OCI-LY3 (cell line): ENCODE measurements around the gene CRTAC1.

Experiments used
- H2AFZ ChIP-seq: fragments of 200-600, 300-600 bp; shearing (Covaris generic); 2 replicates; pipeline ENCODE4 v1.6.0; 2014; ENCODE audit warnings: antibody characterized with exemption, low read depth, low read length
- H3K27ac ChIP-seq: fragments of 200-600, 300-600 bp; sonication (generic); 2 replicates; pipeline ENCODE4 v1.5.1; 2014; ENCODE audit warnings: mild to moderate bottlenecking, low read length, moderate library complexity, mixed read lengths
- H3K27me3 ChIP-seq: fragments of 200-600, 300-600 bp; sonication (generic); 2 replicates; pipeline ENCODE4 v1.6.1; 2014; ENCODE audit warnings: low read depth, low read length, mixed read lengths
- H3K36me3 ChIP-seq: fragments of 200-600, 300-600 bp; sonication (generic); replicated peaks from 2 replicates; pipeline ENCODE3; 2014; ENCODE audit warnings: low read depth, low read length, mixed read lengths
- H3K4me1 ChIP-seq: fragments of 300-600, 200-600 bp; sonication (generic); 2 replicates; pipeline ENCODE4 v1.6.1; 2014; ENCODE audit warnings: low read length, mixed read lengths
- H3K4me2 ChIP-seq: fragments of 200-600, 300-600 bp; sonication (generic); 2 replicates; pipeline ENCODE4 v1.6.1; 2014; ENCODE audit warnings: low read length, mixed read lengths
- H3K4me3 ChIP-seq: fragments of 300-600, 200-600 bp; sonication (generic); 2 replicates; pipeline ENCODE4 v1.5.1; 2014; ENCODE audit warnings: antibody characterized with exemption, mild to moderate bottlenecking, low read length, moderate library complexity
- H3K79me2 ChIP-seq: fragments of 300-600, 200-600 bp; shearing (Covaris generic); 2 replicates; pipeline ENCODE4 v1.6.1; 2014; ENCODE audit warnings: mild to moderate bottlenecking, low read length, mixed read lengths
- H3K9ac ChIP-seq: fragments of 300-600, 200-600 bp; shearing (Covaris generic); 2 replicates; pipeline ENCODE4 v1.6.0; 2014; ENCODE audit warnings: mild to moderate bottlenecking, low read length, moderate library complexity
- H3K9me3 ChIP-seq: fragments of 200-600, 300-600 bp; shearing (Covaris generic); 2 replicates; pipeline ENCODE4 v1.6.1; 2014; ENCODE audit warnings: low read length, mixed read lengths; ENCODE audit not compliant: insufficient read depth
- H4K20me1 ChIP-seq: fragments of 200-600, 300-600 bp; sonication (generic); 2 replicates; pipeline ENCODE4 v1.6.1; 2016; ENCODE audit warnings: low read length, mixed read lengths; ENCODE audit not compliant: insufficient read depth
- EZH2phosphoT487 ChIP-seq: fragments of 200-600 bp; shearing (Covaris generic); IDR thresholded peaks from 2 replicates; pipeline ENCODE4 v1.6.1; 2018; ENCODE audit warnings: antibody characterized with exemption, mixed run types, low read depth
- TF ChIP-seq, protein P1 (sequence below): fragments of 200-600, 300-600 bp; sonication (generic); IDR thresholded peaks from 2 replicates; pipeline ENCODE4 v1.5.1; 2014; ENCODE audit warnings: antibody characterized with exemption, low read length, low read depth

CRTAC1 gene

GRCh38 chr10:97886286-97886685 is 144.1 kb downstream of the CRTAC1 start:
- H4K20me1 ChIP-seq = no peaks in the 10 kb centered on the region
- H3K9me3 ChIP-seq = no peaks in the 10 kb centered on the region
- H3K36me3 ChIP-seq = no peaks in the 10 kb centered on the region
- peaks cover 6% of the 10 kb centered on the region for H3K4me1 ChIP-seq
- no peaks in the 10 kb centered on the region for H3K79me2 ChIP-seq
- H3K4me2 ChIP-seq = no peak overlapping the region
- no peak overlapping the region for H3K9ac ChIP-seq
- H3K27me3 ChIP-seq = no peaks in the 10 kb centered on the region
- H3K27ac ChIP-seq = no peak overlapping the region
- H3K4me3 ChIP-seq = no peak overlapping the region
- H2AFZ ChIP-seq = no peak overlapping the region
- no peak for TF ChIP-seq EZH2phosphoT487
- TF ChIP-seq, protein P1, sequence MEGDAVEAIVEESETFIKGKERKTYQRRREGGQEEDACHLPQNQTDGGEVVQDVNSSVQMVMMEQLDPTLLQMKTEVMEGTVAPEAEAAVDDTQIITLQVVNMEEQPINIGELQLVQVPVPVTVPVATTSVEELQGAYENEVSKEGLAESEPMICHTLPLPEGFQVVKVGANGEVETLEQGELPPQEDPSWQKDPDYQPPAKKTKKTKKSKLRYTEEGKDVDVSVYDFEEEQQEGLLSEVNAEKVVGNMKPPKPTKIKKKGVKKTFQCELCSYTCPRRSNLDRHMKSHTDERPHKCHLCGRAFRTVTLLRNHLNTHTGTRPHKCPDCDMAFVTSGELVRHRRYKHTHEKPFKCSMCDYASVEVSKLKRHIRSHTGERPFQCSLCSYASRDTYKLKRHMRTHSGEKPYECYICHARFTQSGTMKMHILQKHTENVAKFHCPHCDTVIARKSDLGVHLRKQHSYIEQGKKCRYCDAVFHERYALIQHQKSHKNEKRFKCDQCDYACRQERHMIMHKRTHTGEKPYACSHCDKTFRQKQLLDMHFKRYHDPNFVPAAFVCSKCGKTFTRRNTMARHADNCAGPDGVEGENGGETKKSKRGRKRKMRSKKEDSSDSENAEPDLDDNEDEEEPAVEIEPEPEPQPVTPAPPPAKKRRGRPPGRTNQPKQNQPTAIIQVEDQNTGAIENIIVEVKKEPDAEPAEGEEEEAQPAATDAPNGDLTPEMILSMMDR = no peak

DNA sequence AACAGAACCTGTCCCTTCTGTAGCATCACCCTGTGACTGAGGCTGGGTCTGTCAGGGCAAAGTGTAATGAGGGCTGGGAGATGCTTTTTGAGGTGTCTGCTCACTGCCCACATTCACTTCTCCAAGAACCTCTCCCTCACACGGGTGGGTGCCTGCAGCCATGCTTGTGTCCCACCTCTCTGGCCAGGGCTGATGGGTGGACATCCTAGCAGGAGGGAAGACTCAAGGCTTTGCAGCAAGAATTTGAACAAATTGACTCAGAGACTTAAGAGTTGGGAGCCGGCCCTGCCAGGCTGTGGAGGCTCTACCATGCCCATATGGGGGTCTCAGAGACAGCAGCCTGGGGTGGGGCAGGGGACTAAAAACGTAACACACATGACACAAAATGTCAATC is 147.3 kb downstream of the CRTAC1 start:
- peaks cover 6% of the 10 kb centered on the region for H3K4me1 ChIP-seq
- no peak overlapping the region for H2AFZ ChIP-seq
- no peak for TF ChIP-seq EZH2phosphoT487
- TF ChIP-seq, protein P1 = no peak
- H3K9me3 ChIP-seq = no peaks in the 10 kb centered on the region
- H3K36me3 ChIP-seq = no peaks in the 10 kb centered on the region
- H4K20me1 ChIP-seq = no peaks in the 10 kb centered on the region
- H3K9ac ChIP-seq = no peak overlapping the region
- H3K79me2 ChIP-seq = no peaks in the 10 kb centered on the region
- H3K4me3 ChIP-seq = no peak overlapping the region
- H3K27ac ChIP-seq = no peak overlapping the region
- H3K4me2 ChIP-seq = no peak overlapping the region
- no peaks in the 10 kb centered on the region for H3K27me3 ChIP-seq

DNA sequence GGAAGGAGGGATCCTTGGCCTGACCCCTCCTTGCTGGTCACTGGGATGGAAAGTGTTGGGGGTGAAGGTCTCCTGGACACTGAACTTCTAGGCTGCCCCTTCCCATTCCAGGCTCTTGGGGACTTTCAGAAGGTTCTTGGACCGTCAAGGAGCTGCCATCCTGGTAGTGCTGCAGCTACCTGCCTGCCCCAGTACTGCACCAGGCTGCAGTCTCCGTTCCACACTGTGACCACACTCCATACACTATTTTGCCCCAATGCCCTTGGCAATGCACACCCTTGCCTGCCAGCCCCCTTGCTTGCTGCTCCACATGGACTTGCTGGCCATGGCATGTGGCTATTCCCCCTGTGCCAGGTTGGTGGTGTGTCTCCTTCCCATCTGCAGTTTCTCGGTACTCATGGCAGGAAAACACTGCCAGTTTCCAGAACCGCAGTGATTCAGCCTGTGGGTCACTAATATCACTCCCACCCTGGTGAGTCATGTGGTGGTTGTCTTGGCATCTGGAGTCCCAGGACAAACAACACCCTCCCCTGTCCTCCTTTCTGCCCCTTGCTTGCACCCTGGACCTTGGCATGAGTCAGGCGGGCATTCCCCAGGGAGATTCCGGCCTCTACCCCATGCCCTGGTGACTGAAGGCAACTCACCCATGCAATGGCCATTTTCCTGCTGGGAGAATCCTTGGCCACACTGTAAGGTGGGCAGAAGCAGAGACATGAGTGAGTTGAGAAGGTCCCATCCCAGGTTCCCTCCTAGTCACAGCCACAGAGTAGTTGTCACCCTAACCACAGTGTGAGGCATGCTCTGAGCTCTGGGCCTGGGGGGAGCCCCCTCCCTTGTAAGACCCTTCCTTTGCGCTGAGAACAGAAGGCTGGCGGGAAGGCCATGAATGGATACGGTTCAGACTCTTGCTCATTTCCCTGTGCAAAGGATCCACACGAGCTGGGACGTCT is 148.0 kb downstream of the CRTAC1 start:
- Histone ChIP-seq H3K4me3 (no peak overlapping the region), H2AFZ (no peak overlapping the region), H3K9me3 (no peaks in the 10 kb centered on the region), H3K27ac (no peak overlapping the region), H3K27me3 (no peaks in the 10 kb centered on the region), H3K36me3 (no peaks in the 10 kb centered on the region), H3K4me1 (peaks cover 6% of the 10 kb centered on the region), H4K20me1 (no peaks in the 10 kb centered on the region), H3K9ac (no peak overlapping the region), H3K4me2 (no peak overlapping the region), H3K79me2 (no peaks in the 10 kb centered on the region)
- TF ChIP-seq, protein P1 = no peak
- no peak for TF ChIP-seq EZH2phosphoT487

DNA sequence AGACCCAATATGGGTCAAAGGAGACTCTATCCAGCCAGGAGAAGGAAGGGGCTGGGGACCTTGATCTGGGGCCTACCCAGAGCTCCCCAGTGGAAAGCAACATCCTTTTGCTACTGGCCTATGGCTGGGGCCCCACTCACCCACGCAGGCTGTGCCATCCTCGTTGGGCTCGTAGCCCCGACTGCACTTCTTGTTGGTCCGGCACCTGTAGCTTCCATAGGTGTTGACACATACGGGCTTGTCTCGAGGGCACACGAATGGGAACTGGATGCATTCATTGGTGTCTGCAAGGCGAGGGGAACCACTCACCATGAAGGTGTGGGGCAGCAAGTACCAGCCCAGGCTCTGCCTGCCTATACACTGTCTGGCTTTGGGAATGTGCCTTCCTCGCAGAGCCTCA is 150.3 kb downstream of the CRTAC1 start:
- no peaks in the 10 kb centered on the region for H3K27me3 ChIP-seq
- H2AFZ ChIP-seq = no peak overlapping the region
- H4K20me1 ChIP-seq = no peaks in the 10 kb centered on the region
- H3K36me3 ChIP-seq = no peaks in the 10 kb centered on the region
- no peak overlapping the region for H3K27ac ChIP-seq
- no peaks in the 10 kb centered on the region for H3K79me2 ChIP-seq
- no peak for TF ChIP-seq EZH2phosphoT487
- TF ChIP-seq, protein P1 = no peak
- H3K4me1 ChIP-seq = peaks cover 6% of the 10 kb centered on the region
- H3K4me3 ChIP-seq = no peak overlapping the region
- no peak overlapping the region for H3K9ac ChIP-seq
- no peaks in the 10 kb centered on the region for H3K9me3 ChIP-seq
- no peak overlapping the region for H3K4me2 ChIP-seq
